BJ (cell line): ENCODE data around the gene TMEM131. TPM values are rescaled to one million over a fixed set of nuclear protein-coding genes. Genes with fewer than 3 reads are reported as not detected.

Source experiments
- CTCF ChIA-PET: fragments of 350-600 bp; formaldehyde crosslinking; extraction: SDS; loops from one replicate; lab custom pipeline; 2021; ENCODE audit warnings: antibody characterized with exemption, inconsistent platforms; lab: Yijun Ruan, JAX
- POLR2A ChIA-PET: fragments of 300-600 bp; sonication (Branson Sonifier 250); formaldehyde crosslinking; extraction: SDS; loops from one replicate; lab custom pipeline; 2021; ENCODE audit warnings: antibody characterized with exemption; lab: Charles Lee
- DNase-seq: peaks from one replicate; pipeline ENCODE4 v3.0.0-alpha.2; 2011; ENCODE audit warnings: low read depth
- H3K27me3 ChIP-seq: 2 replicates; pipeline ENCODE4 v1.6.0; 2011; ENCODE audit warnings: low read length; ENCODE audit not compliant: control insufficient read depth, insufficient read depth
- H3K36me3 ChIP-seq: 2 replicates; pipeline ENCODE4 v1.5.1; 2011; ENCODE audit warnings: low read length; ENCODE audit not compliant: control insufficient read depth, insufficient read depth
- H3K4me3 ChIP-seq: 2 replicates; pipeline ENCODE4 v1.5.1; 2011; ENCODE audit warnings: low read depth, mild to moderate bottlenecking, control low read depth, low read length
- CTCF ChIP-seq: IDR thresholded peaks from 2 replicates; pipeline ENCODE4 v1.5.1; 2011; ENCODE audit warnings: low read depth, mild to moderate bottlenecking, control low read depth, inconsistent platforms, low read length, moderate library complexity; ENCODE audit not compliant: insufficient read depth
- polyA plus RNA-seq: library from polyadenylated mRNA; depleted of rRNA; stranded (reverse); fragments of >200 nt; gene quantifications from 2 replicates; pipeline ENCODE4 v1.2.3, GENCODE V29; 2011

Gene TMEM131
- polyA plus RNA-seq, 1 experiment, result 11.8 TPM

- TF ChIP-seq CTCF, result no peak
- DNase-seq, result no peak
- H3K4me3 ChIP-seq, result no peak overlapping the region
- H3K36me3 ChIP-seq, result no peaks in the 10 kb centered on the region
- CTCF ChIA-PET, result no interaction called here
- H3K27me3 ChIP-seq, result no peaks in the 10 kb centered on the region
- POLR2A ChIA-PET, result no interaction called here
Observed at GRCh38 chr2:97970293-97971060, 25.3 kb downstream of the TMEM131 start.

GRCh38 chr2:97969081-97970067, 26.4 kb downstream of the TMEM131 start:
- TF ChIP-seq CTCF, result no peak
- Histone ChIP-seq H3K27me3 (no peaks in the 10 kb centered on the region), H3K36me3 (no peaks in the 10 kb centered on the region), H3K4me3 (no peak overlapping the region)
- POLR2A ChIA-PET, result no interaction called here
- no peak for DNase-seq
- CTCF ChIA-PET, result no interaction called here

GRCh38 chr2:97967931-97968627, 27.7 kb downstream of the TMEM131 start:
- TF ChIP-seq CTCF, result no peak
- POLR2A ChIA-PET, result no interaction called here
- Histone ChIP-seq H3K4me3 (no peak overlapping the region), H3K36me3 (no peaks in the 10 kb centered on the region), H3K27me3 (no peaks in the 10 kb centered on the region)
- CTCF ChIA-PET, result no interaction called here
- DNase-seq, result no peak

GRCh38 chr2:97967216-97967592, 28.5 kb downstream of the TMEM131 start:
- no peaks in the 10 kb centered on the region for H3K36me3 ChIP-seq
- POLR2A ChIA-PET, result no interaction called here
- TF ChIP-seq CTCF, result no peak
- H3K4me3 ChIP-seq, result no peak overlapping the region
- DNase-seq, result no peak
- H3K27me3 ChIP-seq, result no peaks in the 10 kb centered on the region
- CTCF ChIA-PET, result no interaction called here
